NCI-H187 treated with DMSO at 0.1 percent for 48 hours (cell line): ENCODE data around the gene ZNF287.

Experiments
- DNase-seq: peaks from one replicate; lab custom pipeline; 2025; lab: John Stamatoyannopoulos, UW

The ZNF287 gene

DNA sequence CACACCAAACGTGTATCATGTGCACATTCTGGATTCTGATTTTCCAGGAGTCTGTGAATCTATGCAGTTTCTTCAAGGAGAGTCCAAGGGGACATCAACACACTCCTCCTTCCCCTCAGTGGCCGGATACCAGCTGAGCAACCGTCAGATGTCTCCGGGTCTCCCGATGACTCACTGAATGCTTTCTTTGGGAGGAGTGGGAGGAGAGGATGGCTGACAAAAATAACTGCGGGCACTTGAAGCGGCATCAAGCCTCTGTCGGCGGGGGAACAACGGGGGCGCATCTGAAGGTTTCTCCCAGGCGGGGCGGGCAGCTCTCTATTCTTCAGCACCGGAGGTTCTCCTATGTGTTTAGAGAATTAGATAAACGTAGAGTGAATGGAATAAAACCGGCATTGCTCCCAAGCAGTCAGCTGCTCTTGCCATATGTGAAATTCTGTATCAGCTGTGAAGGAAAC lies 52.4 kb downstream of the ZNF287 start:
- no peak for DNase-seq

DNA sequence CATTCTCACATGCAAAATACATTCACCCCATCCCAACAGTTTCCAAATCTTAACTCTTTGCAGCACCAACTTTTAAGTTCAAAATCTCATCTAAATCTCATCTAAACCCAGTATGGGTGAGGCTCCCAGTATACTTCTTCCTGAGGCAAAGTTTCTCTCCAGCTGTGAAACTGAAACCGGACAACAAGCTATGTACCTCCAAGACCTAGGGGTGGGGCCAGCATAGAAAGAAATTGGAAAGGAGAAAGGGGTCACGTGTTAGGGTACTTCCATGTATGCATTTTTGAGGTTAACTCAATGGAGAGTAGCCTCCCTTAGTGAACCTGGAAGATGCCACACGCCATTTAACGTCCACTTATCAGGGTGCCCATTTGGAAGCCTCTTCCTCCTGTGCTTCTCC lies 53.1 kb downstream of the ZNF287 start:
- DNase-seq = no peak

GRCh38 chr17:16513873-16514272 lies 55.1 kb downstream of the ZNF287 start:
- DNase-seq = no peak

DNA sequence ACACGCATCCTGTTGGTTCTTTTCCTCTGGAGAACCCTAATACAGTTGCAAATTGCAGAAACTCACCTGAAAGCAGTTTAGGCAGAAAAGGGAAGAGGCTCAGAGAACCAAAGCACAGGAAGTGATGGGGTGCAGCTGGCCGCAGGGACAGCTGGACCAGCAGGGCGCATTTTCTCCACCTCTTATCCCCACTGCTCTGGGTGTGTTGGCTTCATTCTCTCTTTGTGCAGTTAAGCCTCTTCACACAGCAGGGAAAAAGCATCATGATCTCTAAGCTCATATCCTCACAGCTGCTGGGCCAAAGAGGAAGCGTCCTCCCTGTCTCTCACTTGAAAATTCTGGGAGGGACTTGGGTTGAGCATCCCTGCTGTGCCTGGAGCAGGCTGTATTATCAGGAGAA lies 57.0 kb downstream of the ZNF287 start:
- DNase-seq = peak; percentile 71

GRCh38 chr17:16511593-16511992 lies 57.4 kb downstream of the ZNF287 start:
- DNase-seq = no peak

DNA sequence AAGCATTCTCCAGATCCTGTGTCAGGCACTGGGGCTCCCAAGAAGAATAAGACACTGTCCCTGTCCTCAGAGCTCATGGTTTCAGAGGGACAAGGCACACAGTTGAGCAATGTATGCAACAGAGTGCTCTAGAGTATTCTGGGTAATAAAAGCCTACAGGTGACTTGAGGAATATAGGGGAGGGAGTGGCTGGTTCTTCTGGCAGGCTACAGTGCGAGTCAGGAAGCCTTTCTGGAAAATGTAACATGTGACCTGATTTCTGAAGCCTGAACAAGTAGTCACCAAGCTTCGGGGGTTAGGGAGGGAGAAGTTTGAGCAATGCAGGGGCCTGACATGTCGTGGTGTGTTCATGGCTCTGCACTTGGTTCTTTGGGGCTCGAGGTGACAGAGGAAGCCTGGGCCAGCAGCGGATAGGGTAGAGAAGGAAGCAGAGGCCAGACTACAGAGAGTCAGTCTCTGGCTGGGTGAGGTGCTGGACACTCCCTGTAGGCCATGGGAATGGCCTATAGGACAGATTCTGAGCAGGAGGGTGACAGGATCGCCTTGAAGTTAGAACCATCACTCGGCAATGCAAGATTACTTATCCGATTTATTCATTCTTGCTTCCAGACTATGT lies 61.0 kb downstream of the ZNF287 start:
- DNase-seq = no peak

DNA sequence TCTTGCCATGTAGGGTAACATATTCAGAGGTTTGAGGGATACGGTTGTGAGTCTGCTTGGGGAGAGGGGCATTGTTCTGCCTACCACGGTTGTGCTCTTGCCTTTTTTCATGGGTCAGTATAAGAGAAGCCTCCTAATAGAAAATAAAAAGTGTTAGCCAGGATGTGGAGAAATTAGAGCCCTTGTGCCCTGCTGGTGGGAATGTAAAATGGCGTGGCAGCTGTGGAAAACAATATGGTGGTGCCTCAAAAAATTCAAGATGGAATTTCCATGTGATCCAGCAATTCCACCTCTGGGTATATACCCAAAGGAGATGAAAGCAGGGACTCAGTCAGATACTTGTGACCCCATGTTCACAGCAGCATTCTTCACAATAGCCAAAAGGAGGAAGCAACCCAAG lies 62.8 kb downstream of the ZNF287 start:
- DNase-seq = no peak

DNA sequence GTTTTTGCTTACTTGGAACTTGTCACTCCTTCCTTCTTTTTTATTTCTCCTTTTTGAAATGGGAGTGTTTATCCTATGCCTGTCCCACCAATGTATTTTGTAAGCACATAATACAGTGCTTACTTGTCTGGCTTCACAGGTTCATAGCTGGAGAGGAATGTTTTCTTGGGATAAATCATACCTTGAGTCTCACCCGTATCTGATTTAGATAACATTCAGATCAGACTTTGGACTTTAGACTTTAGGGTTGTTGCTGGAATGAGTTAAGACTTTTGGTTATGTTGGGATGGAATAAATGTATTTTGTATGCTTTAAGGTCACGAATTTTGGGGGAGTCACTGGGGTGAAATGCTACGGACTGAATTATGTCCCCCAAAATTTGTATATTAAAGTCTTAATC lies 64.0 kb downstream of the ZNF287 start:
- no peak for DNase-seq
